CD4-positive, alpha-beta T cell treated with Interleukin-6 for 4 hours (primary cell): Measurements from ENCODE around the gene SEC14L6.
A peak's percentile ranks its signal among the peaks of the same experiment; 100 is the strongest.

Experiments
- DNase-seq: peaks from one replicate; pipeline ENCODE4 v3.0.0-alpha.2; 2020; ENCODE audit warnings: mixed read lengths

Gene SEC14L6

DNA sequence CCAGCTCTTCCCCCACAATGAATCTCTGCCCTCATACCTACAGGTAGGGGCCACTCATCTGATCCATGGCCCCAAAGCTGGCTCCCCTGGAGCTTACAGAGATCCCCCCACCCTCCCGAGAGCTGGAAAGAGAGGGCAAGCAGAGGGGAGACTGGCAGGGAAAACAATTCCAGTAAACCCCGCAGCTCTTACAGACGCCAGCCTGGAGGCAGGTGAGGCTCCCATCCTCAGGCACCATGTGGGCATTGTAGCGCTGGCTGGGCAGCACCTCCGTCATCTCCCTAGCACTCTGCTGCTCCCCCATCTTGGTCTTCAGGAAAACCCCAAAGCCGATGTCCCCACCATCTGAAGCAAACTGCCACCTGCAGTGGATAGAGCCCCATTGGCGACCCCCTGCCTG lies 55.2 kb downstream of the SEC14L6 start:
- DNase-seq, result no peak

DNA sequence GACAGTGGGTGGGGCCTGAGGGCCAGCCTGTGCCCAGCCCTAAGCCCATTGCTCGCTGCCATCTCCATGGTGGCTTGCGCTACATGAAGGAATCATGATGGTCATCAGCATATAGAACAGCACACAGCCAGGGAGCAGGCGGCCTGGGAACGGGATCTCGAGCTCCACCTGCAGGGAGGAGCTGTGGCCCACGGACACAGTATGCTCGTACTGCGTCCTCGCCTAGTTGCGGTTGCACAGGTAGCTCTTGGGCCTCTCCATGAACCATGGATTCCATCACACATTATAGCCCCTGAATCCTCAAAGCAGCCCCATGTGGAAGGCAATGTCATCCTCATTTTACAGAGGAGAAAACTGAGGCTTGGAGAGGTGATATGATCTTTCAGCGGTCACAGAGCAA lies 56.1 kb downstream of the SEC14L6 start:
- DNase-seq, result no peak

DNA sequence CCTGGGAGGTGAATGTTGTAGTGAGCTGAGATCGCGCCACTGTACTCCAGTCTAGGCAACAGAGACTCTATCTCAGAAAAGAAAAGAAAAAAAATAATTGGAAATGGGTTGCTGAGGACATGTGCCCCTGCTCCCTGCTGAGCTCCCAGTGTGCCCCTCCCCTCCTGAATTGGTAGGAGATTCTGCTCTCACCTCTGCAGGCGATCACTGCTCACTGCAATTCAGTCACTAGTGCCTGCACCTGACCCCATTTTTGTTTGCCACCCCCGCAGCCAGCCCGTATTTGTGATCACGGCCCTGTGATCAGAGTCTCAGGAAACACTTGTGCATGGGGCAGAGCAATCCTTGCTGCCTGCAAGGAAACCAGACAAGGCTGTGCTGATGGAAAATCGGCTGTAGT lies 58.4 kb downstream of the SEC14L6 start:
- DNase-seq, result no peak

DNA sequence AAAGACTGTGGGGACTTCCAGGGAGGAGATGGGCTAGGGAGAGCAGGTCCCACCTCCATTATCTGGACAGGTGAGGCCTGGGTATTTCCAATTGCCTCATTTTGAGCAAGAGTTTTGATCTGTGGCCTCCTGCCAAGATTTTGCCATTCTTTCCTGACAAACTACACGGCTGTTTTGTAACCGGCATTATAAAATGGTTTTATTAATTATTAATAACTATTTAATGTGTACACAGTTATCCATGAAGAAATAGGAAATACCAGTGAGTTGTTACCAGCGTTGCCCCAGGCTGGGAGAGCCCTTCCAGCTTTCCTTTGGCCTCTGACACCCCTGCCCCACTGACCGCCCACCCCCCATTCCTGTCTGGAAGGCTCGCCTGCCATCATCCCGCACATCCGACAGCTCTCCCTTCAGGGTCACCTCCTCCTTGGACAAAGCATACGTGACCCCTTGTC lies 59.9 kb downstream of the SEC14L6 start:
- no peak for DNase-seq

DNA sequence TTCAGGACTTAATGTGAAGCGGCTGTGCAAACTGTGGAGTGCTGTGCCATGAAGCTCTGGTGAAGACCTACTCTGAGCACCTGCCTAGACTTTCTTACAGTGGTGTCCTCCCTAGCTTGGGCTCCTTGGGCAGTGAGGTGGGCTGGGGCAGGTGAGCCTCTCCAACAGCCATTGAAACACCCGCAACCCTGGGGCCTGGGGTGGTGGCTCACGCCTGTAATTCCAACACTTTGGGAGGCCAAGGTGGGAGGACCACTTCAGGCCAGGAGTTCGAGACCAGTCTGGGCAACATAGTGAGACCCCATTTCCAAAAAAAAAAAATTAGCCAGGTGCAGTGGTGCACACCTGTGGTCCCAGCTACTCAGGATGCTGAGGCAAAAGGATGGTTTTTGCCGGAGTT lies 60.4 kb downstream of the SEC14L6 start:
- no peak for DNase-seq

DNA sequence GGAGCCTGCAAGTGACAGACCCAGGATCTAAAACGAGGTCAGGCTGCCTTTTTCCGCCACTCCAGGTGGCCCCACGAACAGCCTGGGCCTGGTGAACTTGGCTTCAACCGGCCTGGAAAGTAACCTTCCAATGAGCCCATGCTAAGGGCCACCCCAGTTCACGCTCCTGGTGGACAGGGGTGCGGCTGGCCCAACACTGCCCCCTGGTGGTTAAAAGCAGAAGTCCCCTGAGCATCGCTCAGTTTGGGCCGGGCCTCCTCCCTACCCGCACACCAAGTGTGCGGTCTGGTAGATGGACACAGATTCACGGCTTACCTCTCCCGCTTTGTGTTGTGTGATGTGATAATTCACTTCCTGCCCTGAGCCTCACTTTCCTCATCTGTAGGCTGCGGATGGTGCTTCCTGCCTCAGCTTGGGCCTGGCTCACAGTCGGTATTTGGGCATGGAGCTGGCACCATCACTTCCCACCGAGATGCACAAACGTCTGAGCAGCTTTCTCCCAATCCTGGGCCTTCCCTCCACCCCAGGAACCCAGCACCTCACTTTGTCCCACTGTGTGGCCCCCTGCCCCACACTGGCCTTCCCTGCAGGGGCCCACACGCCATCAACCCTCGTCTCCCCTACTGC lies 61.1 kb downstream of the SEC14L6 start:
- peak; percentile 76 for DNase-seq

DNA sequence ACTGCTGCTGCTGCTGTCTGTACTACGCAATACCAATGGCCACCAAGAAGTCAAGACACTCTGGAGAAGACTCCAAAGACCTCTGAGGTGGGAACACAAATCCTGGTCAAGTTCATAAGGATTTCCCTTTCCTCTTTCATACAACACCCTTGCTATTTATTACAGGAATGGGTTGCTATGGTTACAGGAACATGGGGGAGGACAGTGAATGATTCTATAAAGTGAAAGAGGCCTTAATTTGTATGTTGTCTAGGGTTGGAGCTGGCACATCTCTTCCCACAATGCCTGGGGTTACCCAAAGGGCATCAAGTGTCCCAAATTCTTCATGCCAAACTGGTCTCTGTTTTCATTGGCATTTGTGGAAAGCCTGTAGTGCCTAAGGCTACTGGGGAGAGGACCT lies 63.4 kb downstream of the SEC14L6 start:
- no peak for DNase-seq

DNA sequence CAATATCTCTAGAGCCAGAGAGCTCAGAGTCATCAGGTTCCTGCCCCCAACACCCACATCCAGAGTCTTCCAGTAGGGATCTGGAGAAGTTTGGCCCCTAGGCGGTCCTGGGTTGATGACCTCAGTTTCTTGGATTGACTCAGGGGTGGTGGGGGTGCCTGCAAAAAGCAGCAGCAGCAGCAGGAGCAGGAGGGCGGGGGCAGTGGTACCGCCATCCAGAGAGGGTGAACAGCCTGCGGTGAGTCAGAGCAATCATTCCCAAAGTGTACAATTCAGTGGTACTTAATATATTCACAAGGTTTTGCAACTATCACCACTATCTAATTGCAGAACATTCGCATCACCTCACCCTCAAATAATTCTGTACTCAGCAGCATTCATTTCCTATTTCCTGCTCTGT lies 64.8 kb downstream of the SEC14L6 start:
- no peak for DNase-seq

DNA sequence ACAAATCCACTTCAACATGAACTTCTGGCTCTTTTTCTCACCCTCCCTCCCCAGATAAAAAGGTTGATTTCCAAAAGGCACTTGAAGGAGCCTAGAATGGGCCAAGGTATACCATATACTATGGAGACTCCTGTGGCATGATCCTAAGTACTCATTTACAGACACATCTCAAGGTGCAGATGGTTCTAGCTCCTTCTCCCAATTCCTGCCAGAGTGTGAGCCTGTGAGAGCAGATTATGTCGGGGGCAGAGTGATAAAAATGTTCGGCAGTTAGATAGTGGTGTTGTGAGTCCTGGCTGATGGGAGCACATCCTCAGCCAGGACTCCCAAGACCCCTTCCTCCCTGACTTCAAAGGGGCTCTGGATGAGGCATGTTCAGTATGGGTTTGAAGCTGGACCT lies 66.6 kb downstream of the SEC14L6 start:
- no peak for DNase-seq

DNA sequence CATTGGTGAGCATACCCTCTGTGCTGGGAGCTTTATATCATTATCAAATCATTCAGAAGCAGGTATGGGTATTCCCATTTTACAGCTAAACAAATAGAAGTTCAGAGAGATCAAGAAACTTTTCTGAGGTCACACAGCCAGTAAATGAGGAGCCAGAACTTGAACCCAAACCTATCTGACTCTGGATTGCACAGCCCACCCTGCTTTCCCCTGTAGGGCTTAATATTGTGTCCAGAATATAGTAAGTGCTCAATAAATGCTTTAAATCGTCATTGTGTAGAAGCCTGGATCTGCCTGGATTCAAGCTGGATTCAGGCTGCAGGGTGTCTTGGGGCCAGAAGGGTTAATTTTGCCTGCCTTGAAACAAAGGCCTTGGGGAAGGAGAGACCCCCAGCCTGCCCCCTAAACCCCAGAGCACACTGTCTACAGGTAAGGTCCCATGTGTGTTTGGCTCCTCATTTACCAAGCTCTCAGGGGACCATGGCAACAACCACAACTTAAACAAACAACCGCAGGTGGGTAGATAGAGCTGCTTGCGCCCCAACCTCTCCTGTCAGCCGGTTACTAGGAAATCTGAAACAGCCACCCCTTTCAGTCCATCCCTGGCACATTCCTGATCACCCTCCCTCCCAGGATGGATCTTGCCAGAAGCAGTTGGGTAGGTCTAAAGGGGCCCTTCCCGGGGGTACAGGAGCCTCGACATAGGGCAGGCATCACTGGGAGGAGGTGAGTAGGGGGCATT lies 71.7 kb downstream of the SEC14L6 start:
- DNase-seq, result no peak

DNA sequence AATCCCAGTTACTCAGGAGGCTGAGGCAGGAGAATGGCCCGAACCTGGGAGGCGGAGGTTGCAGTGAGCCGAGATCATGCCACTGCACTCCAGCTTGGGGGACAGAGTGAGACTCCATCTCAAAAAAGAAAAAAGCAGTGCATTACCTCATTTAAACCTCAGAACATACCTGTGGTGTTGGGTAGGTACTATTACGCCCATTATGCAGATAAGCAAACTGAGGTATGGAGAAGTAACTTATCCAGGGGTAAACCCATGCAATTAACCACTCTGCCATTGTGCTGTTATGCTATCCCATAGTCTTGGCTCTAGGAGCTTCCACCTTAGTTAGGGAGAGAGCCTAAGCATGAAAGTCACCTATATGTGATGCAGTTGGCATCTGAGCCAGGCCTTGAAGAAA lies 72.4 kb downstream of the SEC14L6 start:
- DNase-seq, result no peak

DNA sequence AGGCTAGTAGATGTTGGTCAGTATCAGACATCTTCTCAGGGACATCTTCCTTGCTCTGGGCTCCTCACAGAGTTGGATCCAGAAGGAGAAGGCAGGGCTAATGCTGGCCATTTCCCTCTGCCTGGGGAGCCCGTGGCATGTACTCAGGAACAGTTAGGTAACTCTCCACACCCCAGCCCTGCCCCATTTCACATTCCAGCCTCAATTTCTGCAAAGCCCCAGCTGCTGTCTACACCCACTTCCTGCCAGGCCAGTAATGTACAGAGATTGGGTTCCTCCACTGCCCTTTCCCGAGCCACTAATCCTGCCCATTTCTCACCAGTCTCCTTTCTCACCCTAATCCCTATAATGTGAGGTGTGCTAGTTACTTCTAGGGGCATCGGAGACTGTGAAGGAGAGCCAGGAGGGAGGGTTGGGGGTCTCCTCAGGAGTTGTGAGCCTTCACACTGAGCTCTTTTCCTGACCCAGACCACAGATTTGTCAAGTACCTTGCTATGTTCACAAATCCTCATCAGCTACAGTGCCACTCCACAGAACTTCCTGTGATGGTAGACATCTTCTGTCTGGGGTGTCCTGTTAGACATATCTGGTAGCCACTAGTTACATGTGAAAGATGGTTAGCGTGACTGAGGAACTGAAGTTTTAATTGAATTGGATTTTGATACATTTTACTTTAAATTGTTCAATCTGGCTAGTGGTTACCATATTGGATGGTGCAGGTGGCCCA lies 73.4 kb downstream of the SEC14L6 start:
- DNase-seq, result no peak
